ENCODE results near the gene TEX10. TPM values are rescaled to one million over a fixed set of nuclear protein-coding genes. Genes with fewer than 3 reads are reported as not detected.

The TEX10 gene
- total and polyA plus RNA-seq, 12 donors, result 5.9 to 25.1 (median 10.9) TPM

- no peak overlapping the region for H3K4me3 ChIP-seq
- no peaks in the 10 kb centered on the region for H3K4me1 ChIP-seq (replicated peaks in 1 of 2)
- TF ChIP-seq, protein P1, sequence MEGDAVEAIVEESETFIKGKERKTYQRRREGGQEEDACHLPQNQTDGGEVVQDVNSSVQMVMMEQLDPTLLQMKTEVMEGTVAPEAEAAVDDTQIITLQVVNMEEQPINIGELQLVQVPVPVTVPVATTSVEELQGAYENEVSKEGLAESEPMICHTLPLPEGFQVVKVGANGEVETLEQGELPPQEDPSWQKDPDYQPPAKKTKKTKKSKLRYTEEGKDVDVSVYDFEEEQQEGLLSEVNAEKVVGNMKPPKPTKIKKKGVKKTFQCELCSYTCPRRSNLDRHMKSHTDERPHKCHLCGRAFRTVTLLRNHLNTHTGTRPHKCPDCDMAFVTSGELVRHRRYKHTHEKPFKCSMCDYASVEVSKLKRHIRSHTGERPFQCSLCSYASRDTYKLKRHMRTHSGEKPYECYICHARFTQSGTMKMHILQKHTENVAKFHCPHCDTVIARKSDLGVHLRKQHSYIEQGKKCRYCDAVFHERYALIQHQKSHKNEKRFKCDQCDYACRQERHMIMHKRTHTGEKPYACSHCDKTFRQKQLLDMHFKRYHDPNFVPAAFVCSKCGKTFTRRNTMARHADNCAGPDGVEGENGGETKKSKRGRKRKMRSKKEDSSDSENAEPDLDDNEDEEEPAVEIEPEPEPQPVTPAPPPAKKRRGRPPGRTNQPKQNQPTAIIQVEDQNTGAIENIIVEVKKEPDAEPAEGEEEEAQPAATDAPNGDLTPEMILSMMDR (IDR thresholded peaks at IDR 0.05), result no peak
- TF ChIP-seq POLR2A (IDR thresholded peaks at IDR 0.05), result no peak
- 95 to 99% (median 96%) methylated on average over 4 of the region's 4 CpGs for WGBS, 4 donors
- no peaks in the 10 kb centered on the region for H3K9me3 ChIP-seq (replicated peaks in 1 of 3)
- intact Hi-C loops (cut with DNase I), result no loop called here
- H3K27me3 ChIP-seq, result no peaks in the 10 kb centered on the region
- H3K36me3 ChIP-seq (replicated peaks in 1 of 2), result peaks cover 0 to 38% of the 10 kb centered on the region in 2 donors
- no peak for DNase-seq
- no peak overlapping the region for H3K27ac ChIP-seq
Measured at GRCh38 chr9:100290714-100291113, 62.0 kb downstream of the TEX10 start.

- no peak overlapping the region for H3K27ac ChIP-seq
- intact Hi-C loops (cut with DNase I), result no loop called here
- H3K4me3 ChIP-seq, result no peak overlapping the region
- peaks cover 0 to 19% of the 10 kb centered on the region in 2 donors for H3K36me3 ChIP-seq (replicated peaks in 1 of 2)
- TF ChIP-seq POLR2A (IDR thresholded peaks at IDR 0.05), result no peak
- TF ChIP-seq, protein P1 (IDR thresholded peaks at IDR 0.05), result no peak
- no peak for DNase-seq
- no peaks in the 10 kb centered on the region for H3K27me3 ChIP-seq
- WGBS, 4 donors, result 92 to 99% (median 95%) methylated on average over 5 of the region's 5 CpGs
- H3K4me1 ChIP-seq (replicated peaks in 1 of 2), result no peaks in the 10 kb centered on the region
- no peaks in the 10 kb centered on the region for H3K9me3 ChIP-seq (replicated peaks in 1 of 3)
Measured at GRCh38 chr9:100287186-100287585, 65.6 kb downstream of the TEX10 start.

DNA sequence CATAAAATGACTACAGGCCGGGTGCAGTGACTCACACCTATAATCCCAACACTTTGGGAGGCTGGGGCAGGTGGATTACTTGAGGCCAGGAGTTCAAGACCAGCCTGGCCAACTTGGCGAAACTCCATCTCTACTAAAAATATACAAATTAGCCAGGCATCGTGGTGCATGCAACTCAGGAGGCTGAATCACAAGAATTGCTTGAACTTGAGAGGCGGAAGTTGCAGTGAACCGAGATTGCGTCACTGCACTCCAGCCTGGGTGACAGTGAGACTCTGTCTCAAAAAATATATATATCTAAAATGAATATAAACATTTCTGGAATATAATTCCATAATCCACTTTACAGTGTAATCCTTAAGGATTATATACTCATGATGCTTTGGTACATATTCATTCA, 66.5 kb downstream of the TEX10 start:
- Histone ChIP-seq H3K4me1 (replicated peaks in 1 of 2) (peaks cover 0 to 2% of the 10 kb centered on the region in 2 donors), H3K27ac (no peak overlapping the region), H3K4me3 (no peak overlapping the region), H3K9me3 (replicated peaks in 1 of 3) (no peaks in the 10 kb centered on the region), H3K27me3 (no peaks in the 10 kb centered on the region), H3K36me3 (replicated peaks in 1 of 2) (peaks cover 0 to 11% of the 10 kb centered on the region in 2 donors)
- DNase-seq, result no peak
- intact Hi-C loops (cut with DNase I), result no loop called here
- 92 to 98% (median 96%) methylated on average over 6 of the region's 6 CpGs for WGBS, 4 donors
- TF ChIP-seq, protein P1 (IDR thresholded peaks at IDR 0.05), result no peak
- TF ChIP-seq POLR2A (IDR thresholded peaks at IDR 0.05), result no peak

GRCh38 chr9:100285601-100286000, 67.1 kb downstream of the TEX10 start:
- DNase-seq, result no peak
- Histone ChIP-seq H3K27me3 (no peaks in the 10 kb centered on the region), H3K27ac (no peak overlapping the region), H3K36me3 (replicated peaks in 1 of 2) (peaks cover 0 to 8% of the 10 kb centered on the region in 2 donors), H3K9me3 (replicated peaks in 1 of 3) (no peaks in the 10 kb centered on the region), H3K4me3 (no peak overlapping the region), H3K4me1 (replicated peaks in 1 of 2) (peaks cover 0 to 5% of the 10 kb centered on the region in 2 donors)
- 97 to 99% (median 98%) methylated on average over 7 of the region's 7 CpGs for WGBS, 4 donors
- intact Hi-C loops (cut with DNase I), result no loop called here
- TF ChIP-seq, protein P1 (IDR thresholded peaks at IDR 0.05), result no peak
- no peak for TF ChIP-seq POLR2A (IDR thresholded peaks at IDR 0.05)
